Gastrocnemius medialis (tissue), 4 donors: ENCODE results near the gene RASGRP3. TPM values are rescaled to one million over a fixed set of nuclear protein-coding genes. Genes with fewer than 3 reads are reported as not detected.

Experiments
- ATAC-seq, 2 donors: fragments of 150-250 bp; one replicate each; pipeline ENCODE4 v1.9.1; 2016
- DNase-seq, 2 donors: peaks; one replicate each; pipeline ENCODE4 v3.0.0-alpha.2; 2019
- H3K27ac ChIP-seq, 4 donors: fragments of 200-600 bp; sonication (generic); 1 replicate in 1 of 4; 2 replicates in 3 of 4; pipeline ENCODE4 v1.5.1; 2016 to 2018; ENCODE audit warnings: mild to moderate bottlenecking in 2 of 4, moderate library complexity in 1 of 4
- H3K27me3 ChIP-seq, 3 donors: fragments of 200-600 bp; sonication (generic) in 2 of 3; 1 replicate in 1 of 3; 2 replicates in 2 of 3; pipeline versions ENCODE4 v1.5.1 to v1.6.0; 2016 to 2019; ENCODE audit warnings: mild to moderate bottlenecking in 1 of 3, moderate library complexity in 1 of 3
- H3K36me3 ChIP-seq, 2 donors: fragments of 200-600 bp; sonication (generic) in 1 of 2; one replicate each; pipeline ENCODE4 v1.5.1; 2017 to 2018
- H3K4me1 ChIP-seq, 2 donors: fragments of 200-600 bp; sonication (generic) in 1 of 2; one replicate each; pipeline ENCODE4 v1.5.1; 2016 to 2017; ENCODE audit warnings: mild to moderate bottlenecking in 2 of 2
- H3K4me3 ChIP-seq, 4 donors: fragments of 200-600 bp; sonication (generic) in 3 of 4; 1 replicate in 1 of 4; 2 replicates in 3 of 4; pipeline ENCODE4 v1.5.1; 2016 to 2019; ENCODE audit warnings: mild to moderate bottlenecking in 2 of 4
- H3K9me3 ChIP-seq, 3 donors: fragments of 200-600 bp; sonication (generic) in 2 of 3; 1 replicate in 1 of 3; 2 replicates in 2 of 3; pipeline ENCODE4 v1.5.1; 2016 to 2019
- CTCF ChIP-seq, 5 experiments: fragments of 450-650 bp in 3 of 5; fragments of 200-600 bp in 2 of 5; sonication (generic) in 2 of 5; IDR thresholded peaks in 4 of 5; conservative IDR thresholded peaks in 1 of 5; 1 replicate in 4 of 5; 2 replicates in 1 of 5; pipeline ENCODE4 v1.5.1; 2016 to 2019; ENCODE audit warnings: antibody characterized with exemption in 5 of 5, mild to moderate bottlenecking in 3 of 5, moderate library complexity in 3 of 5
- POLR2A ChIP-seq, 2 donors: fragments of 450-650 bp; IDR thresholded peaks; one replicate each; pipeline ENCODE4 v1.6.1; 2017; ENCODE audit warnings: antibody characterized with exemption in 2 of 2, mild to moderate bottlenecking in 2 of 2, moderate library complexity in 2 of 2
- in situ Hi-C, 4 donors: fragments of 200-750 bp; cut with MboI; loops; one replicate each; pipeline versions ENCODE4 v1.15.0 to v1.8.0; 2017; ENCODE audit warnings: low sequenced_read_pairs in 4 of 4
- intact Hi-C: fragments of 100-400 bp; cut with DNase I; formaldehyde crosslinking; loops from one replicate; pipeline ENCODE4 v1.15.1; 2023; ENCODE audit warnings: low total_unique reads
- total RNA-seq, 4 donors: library from RNA; depleted of rRNA; stranded (reverse); fragments of >200 nt; gene quantifications; one replicate each; pipeline versions ENCODE4 v1.1.0 to v1.2.3, GENCODE V29; 2016

RASGRP3 gene
- total RNA-seq, 4 donors from 2014 or later = 10.0 to 22.5 (median 12.1) TPM

DNA sequence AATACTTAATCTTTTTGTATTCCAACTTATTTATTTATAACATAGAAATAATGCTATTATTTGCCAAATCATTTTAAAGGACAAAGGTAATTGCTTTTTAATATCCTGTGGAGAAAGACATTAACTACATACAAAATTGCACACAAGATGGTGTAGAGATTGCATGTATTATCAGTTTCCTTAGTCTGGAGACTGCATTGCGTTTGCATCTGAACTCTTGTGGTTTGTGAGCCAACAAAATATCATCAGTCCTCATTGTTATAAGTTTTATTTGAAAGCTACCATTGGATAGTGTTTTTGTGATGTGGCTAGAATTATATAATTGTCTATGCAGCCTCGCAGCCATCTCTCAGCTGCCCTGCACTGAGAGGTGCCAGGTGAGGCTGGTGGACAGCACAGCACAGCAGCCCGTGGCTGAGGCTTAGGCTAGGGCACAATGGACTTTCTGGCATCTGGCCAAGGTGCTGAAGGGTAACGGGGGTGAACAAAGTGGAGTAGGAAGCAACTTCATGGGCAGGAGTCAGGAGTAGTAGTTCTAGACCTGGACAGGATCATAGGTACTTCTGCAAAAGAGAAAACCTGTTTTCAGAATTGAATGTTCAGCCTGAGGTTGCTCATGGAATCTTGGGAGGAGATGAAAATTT is 15.1 kb downstream of the RASGRP3 start:
- Histone ChIP-seq H3K9me3 (peaks cover 0 to 3% (median 0%) of the 10 kb centered on the region in 3 donors), H3K36me3 (no peaks in the 10 kb centered on the region), H3K27me3 (no peaks in the 10 kb centered on the region), H3K4me3 (no peak overlapping the region), H3K4me1 (peaks cover 55 to 61% of the 10 kb centered on the region in 2 donors), H3K27ac (peak overlapping the region in 1 of 4 donors; percentile 67)
- ATAC-seq (no peak), DNase-seq (no peak)
- intact Hi-C loops = no loop called here
- TF ChIP-seq CTCF (IDR thresholded peaks at IDR 0.05 in 4 of 5, conservative IDR thresholded peaks at IDR 0.05 in 1 of 5) = no peak
- TF ChIP-seq POLR2A (IDR thresholded peaks at IDR 0.05) = no peak
- in situ Hi-C loops = no loop called here

DNA sequence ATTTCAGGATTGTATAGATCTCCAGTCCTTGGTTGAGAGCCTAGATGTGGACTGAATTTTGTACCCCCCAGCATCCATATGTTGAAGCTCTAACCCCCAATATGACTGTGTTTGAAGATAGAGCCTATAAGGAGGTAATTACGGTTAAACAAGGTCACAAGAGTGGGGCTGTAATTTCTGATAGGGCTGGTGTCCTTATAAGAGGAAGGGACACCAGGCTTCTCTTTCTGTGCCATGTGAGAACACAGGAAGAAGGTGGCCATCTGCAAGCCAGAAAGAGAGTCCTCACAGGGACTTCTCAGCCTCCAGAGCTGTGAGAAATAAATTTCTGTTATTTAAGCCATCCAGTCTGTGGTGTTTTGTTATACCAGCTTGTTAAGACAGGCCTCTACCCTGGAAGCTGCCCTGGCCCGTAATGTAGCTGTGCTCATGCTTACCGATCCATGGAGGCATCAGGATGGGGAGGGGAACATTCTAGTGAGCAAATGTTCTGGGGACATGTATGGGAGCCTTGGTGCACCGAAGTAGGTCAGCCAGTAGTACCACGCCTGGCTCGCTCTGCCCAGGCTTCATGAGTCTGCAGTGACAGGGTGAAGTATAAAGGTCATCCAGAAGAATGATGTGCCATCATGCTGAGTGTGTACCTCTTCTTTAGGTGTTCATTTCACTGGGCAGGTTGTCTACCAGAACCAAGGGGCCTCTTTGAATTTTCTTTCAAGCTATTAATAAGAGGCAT is 16.1 kb downstream of the RASGRP3 start:
- H3K4me1 ChIP-seq = peaks cover 63 to 71% of the 10 kb centered on the region in 2 donors
- ATAC-seq = peak; percentile 18 to 75
- in situ Hi-C loops = no loop called here

DNA sequence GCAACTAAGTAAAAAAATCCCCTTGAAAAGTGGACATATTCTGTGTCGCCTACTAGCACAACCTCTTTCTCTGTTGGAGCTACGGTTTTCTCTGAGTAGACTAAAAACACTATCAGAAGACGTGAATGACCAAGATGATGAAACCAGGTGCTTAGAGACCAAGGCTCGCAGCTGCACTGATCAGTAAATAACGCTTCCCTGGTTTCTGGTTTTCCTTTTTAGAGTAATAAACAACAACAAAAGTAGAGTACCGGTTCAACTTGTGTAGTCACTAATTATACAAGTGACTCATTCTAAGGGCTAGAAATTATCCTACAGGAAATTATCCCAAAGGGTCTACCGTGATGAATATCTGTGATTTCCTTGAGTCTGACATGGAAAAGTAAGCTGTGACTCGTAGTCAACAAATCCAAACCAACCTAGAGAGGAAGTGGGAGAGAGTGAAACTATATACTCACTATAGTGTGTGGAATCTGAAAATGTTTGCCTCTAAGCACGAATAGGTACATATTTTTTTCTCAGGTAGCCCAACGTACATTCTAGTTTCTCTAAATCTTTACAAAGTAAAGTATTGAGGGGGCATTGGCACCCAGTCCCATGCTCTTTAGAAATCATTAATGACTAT is 17.8 kb downstream of the RASGRP3 start:
- TF ChIP-seq CTCF (IDR thresholded peaks at IDR 0.05 in 4 of 5, conservative IDR thresholded peaks at IDR 0.05 in 1 of 5) (no peak), POLR2A (IDR thresholded peaks at IDR 0.05) (no peak)
- intact Hi-C loops = no loop called here
- Histone ChIP-seq H3K36me3 (no peaks in the 10 kb centered on the region), H3K27ac (peak overlapping the region in 3 of 4 donors; percentile 4 to 43 (median 20)), H3K4me1 (peaks cover 55 to 68% of the 10 kb centered on the region in 2 donors), H3K27me3 (no peaks in the 10 kb centered on the region), H3K4me3 (no peak overlapping the region), H3K9me3 (no peaks in the 10 kb centered on the region)
- ATAC-seq (no peak), DNase-seq (no peak)
- in situ Hi-C loops = no loop called here

More for the DNA sequence above, 16.1 kb downstream of the RASGRP3 start:
- intact Hi-C loops = no loop called here
- Histone ChIP-seq H3K9me3 (no peaks in the 10 kb centered on the region), H3K36me3 (no peaks in the 10 kb centered on the region), H3K27ac (peak overlapping the region in 3 of 4 donors; percentile 37 to 69 (median 67)), H3K27me3 (no peaks in the 10 kb centered on the region), H3K4me3 (no peak overlapping the region)
- peak in 1 of 2 donors; percentile 46 for DNase-seq
- no peak for TF ChIP-seq POLR2A (IDR thresholded peaks at IDR 0.05)
- TF ChIP-seq CTCF (IDR thresholded peaks at IDR 0.05 in 4 of 5, conservative IDR thresholded peaks at IDR 0.05 in 1 of 5) = no peak

- H3K4me1 ChIP-seq = peaks cover 47 to 60% of the 10 kb centered on the region in 2 donors
- no peaks in the 10 kb centered on the region for H3K9me3 ChIP-seq
- TF ChIP-seq CTCF (IDR thresholded peaks at IDR 0.05 in 4 of 5, conservative IDR thresholded peaks at IDR 0.05 in 1 of 5) (no peak), POLR2A (IDR thresholded peaks at IDR 0.05) (no peak)
- peak overlapping the region in 2 of 4 donors; percentile 20 to 43 for H3K27ac ChIP-seq
- in situ Hi-C loops = no loop called here
- intact Hi-C loops = no loop called here
- H3K27me3 ChIP-seq = no peaks in the 10 kb centered on the region
- ATAC-seq (no peak), DNase-seq (no peak)
- no peak overlapping the region for H3K4me3 ChIP-seq
- H3K36me3 ChIP-seq = no peaks in the 10 kb centered on the region
These were observed 18.6 kb downstream of the RASGRP3 start for GRCh38 chr2:33494877-33495641.
